Activated CD4-positive, alpha-beta T cell treated with anti-CD3 and anti-CD28 coated beads, Interleukin-2, amount 50 U/mL, for 24 hours (primary cell): Measurements from ENCODE around the gene ZNF695.
"Not testable (repeated sequence)": the region's sequence is repeated elsewhere in the genome, so short reads cannot be mapped to it uniquely, and the experiment has no call there.

Experiments
- DNase-seq, 2 donors: peaks; one replicate each; pipeline ENCODE4 v3.0.0-alpha.2; 2020; ENCODE audit warnings: low read depth in 1 of 2, low spot score in 1 of 2

The ZNF695 gene

GRCh38 chr1:247007511-247008405, at the start of gene ZNF695:
Gene ZNF695 (minus strand): TSS chr1:247008057. CDS start chr1:247007908, 149 bp downstream.
- DNase-seq, result peak in 1 of 2 donors; percentile 43

GRCh38 chr1:247056071-247056470, 48.2 kb upstream of the ZNF695 start:
- no peak for DNase-seq

- DNase-seq, result no peak
These were observed 47.1 kb upstream of the ZNF695 start for GRCh38 chr1:247054992-247055415.

- DNase-seq, result no peak
These were observed 39.8 kb upstream of the ZNF695 start for GRCh38 chr1:247047702-247048101.

- DNase-seq, result no peak
These were observed 39.4 kb upstream of the ZNF695 start for GRCh38 chr1:247047260-247047659.

GRCh38 chr1:247043406-247043805, 35.5 kb upstream of the ZNF695 start:
- DNase-seq, result no peak

GRCh38 chr1:247037511-247038320, 29.9 kb upstream of the ZNF695 start:
- DNase-seq, result no peak

- DNase-seq, result not testable (repeated sequence)
These were observed 24.4 kb upstream of the ZNF695 start for GRCh38 chr1:247032306-247032705.

GRCh38 chr1:247024658-247025057, 16.8 kb upstream of the ZNF695 start:
- DNase-seq, result not testable (repeated sequence)

GRCh38 chr1:247013391-247013790, 5.5 kb upstream of the ZNF695 start:
- DNase-seq, result no peak

GRCh38 chr1:247008406-247008799, 546 bp upstream of the ZNF695 start:
- DNase-seq, result no peak

- DNase-seq, result not testable (repeated sequence)
These were observed 3.8 kb downstream of the ZNF695 start for GRCh38 chr1:247004081-247004480.

- DNase-seq, result no peak
These were observed 18.0 kb downstream of the ZNF695 start for GRCh38 chr1:246989901-246990300.

GRCh38 chr1:246988316-246988715, 19.5 kb downstream of the ZNF695 start:
- no peak for DNase-seq

GRCh38 chr1:246987083-246987690, 20.7 kb downstream of the ZNF695 start:
- no peak for DNase-seq

GRCh38 chr1:246978785-246979184, 29.1 kb downstream of the ZNF695 start:
- DNase-seq, result no peak

- no peak for DNase-seq
These were observed 29.6 kb downstream of the ZNF695 start for GRCh38 chr1:246978281-246978680.

- no peak for DNase-seq
These were observed 35.9 kb downstream of the ZNF695 start for GRCh38 chr1:246971969-246972368.

GRCh38 chr1:246971090-246971721, 36.7 kb downstream of the ZNF695 start:
- peak; percentile 7 to 21 for DNase-seq

- no peak for DNase-seq
These were observed 38.2 kb downstream of the ZNF695 start for GRCh38 chr1:246969621-246970020.

GRCh38 chr1:246966502-246966901, 41.4 kb downstream of the ZNF695 start:
- no peak for DNase-seq
